ENCODE measurements around the gene UBE2U. TPM values are rescaled to one million over a fixed set of nuclear protein-coding genes. Genes with fewer than 3 reads are reported as not detected.

Gene UBE2U
- total RNA-seq, 1 donor from 2014 or later = not detected

DNA sequence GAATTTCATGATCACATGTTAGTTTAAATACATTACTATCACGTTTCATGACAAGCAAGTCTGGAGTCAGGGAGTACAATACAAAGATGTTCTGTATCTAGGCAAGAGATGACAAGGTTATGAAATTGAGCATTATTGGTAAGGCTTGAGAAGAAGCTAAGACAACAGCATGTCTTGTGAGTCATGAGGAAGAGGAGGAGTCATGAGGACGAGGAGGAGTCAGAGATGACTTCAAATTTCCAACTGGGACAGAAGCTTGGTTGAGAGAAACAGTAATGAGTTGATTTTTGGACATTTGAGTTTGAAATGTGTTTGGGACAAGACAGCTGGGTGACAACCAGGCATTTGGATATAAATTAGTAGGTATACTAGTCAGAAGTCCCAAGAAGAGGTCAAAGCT lies 4.3 kb upstream of the UBE2U start:
- intact Hi-C loops (cut with DNase I) = no loop called here

DNA sequence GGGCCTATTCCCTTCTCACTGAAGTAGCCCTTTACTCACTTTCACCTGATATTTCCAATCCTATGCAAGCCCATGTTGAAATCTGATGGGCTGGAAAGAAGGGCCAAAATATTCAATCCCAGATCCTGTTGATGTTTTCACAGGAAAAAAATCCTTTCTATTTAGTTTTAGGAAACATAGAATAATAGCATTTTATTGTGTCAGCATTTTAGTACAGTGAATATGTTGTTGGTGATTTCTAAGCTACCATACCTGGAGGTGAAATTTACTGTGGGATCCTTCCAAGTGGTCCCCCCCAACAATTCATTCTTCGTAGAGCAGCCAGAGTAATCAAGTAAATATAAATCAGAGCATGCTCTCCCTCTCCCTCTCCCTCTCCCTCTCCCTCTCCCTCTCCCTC lies 3.4 kb upstream of the UBE2U start:
- no peak for ATAC-seq
- TF ChIP-seq, protein P1, sequence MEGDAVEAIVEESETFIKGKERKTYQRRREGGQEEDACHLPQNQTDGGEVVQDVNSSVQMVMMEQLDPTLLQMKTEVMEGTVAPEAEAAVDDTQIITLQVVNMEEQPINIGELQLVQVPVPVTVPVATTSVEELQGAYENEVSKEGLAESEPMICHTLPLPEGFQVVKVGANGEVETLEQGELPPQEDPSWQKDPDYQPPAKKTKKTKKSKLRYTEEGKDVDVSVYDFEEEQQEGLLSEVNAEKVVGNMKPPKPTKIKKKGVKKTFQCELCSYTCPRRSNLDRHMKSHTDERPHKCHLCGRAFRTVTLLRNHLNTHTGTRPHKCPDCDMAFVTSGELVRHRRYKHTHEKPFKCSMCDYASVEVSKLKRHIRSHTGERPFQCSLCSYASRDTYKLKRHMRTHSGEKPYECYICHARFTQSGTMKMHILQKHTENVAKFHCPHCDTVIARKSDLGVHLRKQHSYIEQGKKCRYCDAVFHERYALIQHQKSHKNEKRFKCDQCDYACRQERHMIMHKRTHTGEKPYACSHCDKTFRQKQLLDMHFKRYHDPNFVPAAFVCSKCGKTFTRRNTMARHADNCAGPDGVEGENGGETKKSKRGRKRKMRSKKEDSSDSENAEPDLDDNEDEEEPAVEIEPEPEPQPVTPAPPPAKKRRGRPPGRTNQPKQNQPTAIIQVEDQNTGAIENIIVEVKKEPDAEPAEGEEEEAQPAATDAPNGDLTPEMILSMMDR (IDR thresholded peaks at IDR 0.05) = no peak

More for the DNA sequence above, 4.3 kb upstream of the UBE2U start:
- H3K4me1 ChIP-seq = peaks cover 5% of the 10 kb centered on the region
- H3K27ac ChIP-seq = no peak overlapping the region
- no peaks in the 10 kb centered on the region for H3K27me3 ChIP-seq
- no peaks in the 10 kb centered on the region for H3K36me3 ChIP-seq
- no peaks in the 10 kb centered on the region for H3K9me3 ChIP-seq
- DNase-seq (no peak), ATAC-seq (no peak)
- TF ChIP-seq, protein P1 (IDR thresholded peaks at IDR 0.05) = no peak
- no peak overlapping the region for H3K4me3 ChIP-seq

DNA sequence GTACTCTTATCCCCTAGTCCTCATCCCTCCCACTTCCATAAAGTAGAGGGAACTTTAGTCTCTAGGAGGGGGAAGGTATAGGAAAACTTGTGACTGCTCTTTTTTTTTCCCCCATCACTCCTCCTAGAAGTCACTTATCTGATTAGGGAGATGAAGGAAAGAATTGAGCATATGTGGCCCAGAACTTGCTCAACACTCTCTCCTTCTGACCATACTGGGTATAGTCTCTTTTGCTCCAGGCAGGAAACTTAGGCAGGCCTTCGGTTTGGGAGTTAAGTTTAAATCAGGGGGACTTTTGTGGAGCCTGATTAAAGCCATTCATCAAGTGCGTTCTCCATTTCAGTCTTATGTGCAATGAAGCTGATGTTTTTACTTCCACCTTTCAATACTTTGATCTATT lies 5.8 kb downstream of the UBE2U start:
- Histone ChIP-seq H3K4me1 (no peaks in the 10 kb centered on the region), H3K27me3 (no peaks in the 10 kb centered on the region), H3K4me3 (no peak overlapping the region), H3K36me3 (no peaks in the 10 kb centered on the region), H3K9me3 (no peaks in the 10 kb centered on the region), H3K27ac (no peak overlapping the region)
- intact Hi-C loops (cut with DNase I) = no loop called here
- no peak for DNase-seq
- TF ChIP-seq, protein P1 (IDR thresholded peaks at IDR 0.05) = no peak
- ATAC-seq = no peak

More for the DNA sequence above, 3.4 kb upstream of the UBE2U start:
- H3K4me3 ChIP-seq = no peak overlapping the region
- no peaks in the 10 kb centered on the region for H3K4me1 ChIP-seq
- no peaks in the 10 kb centered on the region for H3K9me3 ChIP-seq
- intact Hi-C loops (cut with DNase I) = no loop called here
- H3K27me3 ChIP-seq = no peaks in the 10 kb centered on the region
- no peak for DNase-seq
- no peaks in the 10 kb centered on the region for H3K36me3 ChIP-seq
- no peak overlapping the region for H3K27ac ChIP-seq

DNA sequence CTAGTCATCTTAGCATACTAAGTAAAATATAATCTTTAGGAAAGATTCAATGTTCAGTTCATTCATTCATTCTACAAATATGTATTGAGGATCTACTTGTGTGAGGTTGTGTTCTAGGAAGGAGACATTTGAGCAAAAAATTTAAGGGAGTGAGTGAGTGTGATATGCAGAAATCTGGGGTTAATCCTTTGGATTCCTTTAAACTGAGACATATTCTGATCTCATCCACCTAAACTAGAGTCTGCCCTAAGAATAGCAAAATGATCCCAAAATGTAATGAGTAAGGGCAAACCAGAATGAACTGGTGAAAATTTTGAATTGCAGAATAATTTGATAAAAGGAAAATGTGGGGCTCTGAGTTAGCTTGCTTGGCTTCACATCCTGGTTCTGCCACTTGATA lies 8.6 kb downstream of the UBE2U start:
- TF ChIP-seq, protein P1 (IDR thresholded peaks at IDR 0.05) = no peak
- Histone ChIP-seq H3K9me3 (no peaks in the 10 kb centered on the region), H3K27ac (no peak overlapping the region), H3K4me3 (no peak overlapping the region), H3K27me3 (no peaks in the 10 kb centered on the region), H3K4me1 (no peaks in the 10 kb centered on the region), H3K36me3 (no peaks in the 10 kb centered on the region)
- intact Hi-C loops (cut with DNase I) = no loop called here
- DNase-seq (no peak), ATAC-seq (no peak)

DNA sequence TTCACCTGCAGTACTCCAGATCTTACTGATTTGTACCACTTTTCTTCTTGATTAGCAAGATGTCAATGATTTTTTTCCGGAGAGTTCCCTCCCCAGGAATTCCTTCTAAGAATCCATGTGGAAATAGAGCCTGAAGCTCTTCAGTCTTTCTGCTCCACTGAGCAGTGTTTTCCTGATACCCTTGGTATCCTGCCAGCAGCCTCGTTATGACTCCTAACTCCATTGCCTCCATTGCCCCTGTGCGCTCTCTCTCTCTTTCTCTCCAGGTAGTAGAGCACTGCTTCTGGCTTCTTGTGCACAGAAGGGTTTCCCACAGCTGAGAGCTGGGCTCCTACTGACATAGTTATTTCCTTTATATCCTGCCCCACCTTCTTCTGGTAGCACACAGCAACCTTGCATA lies 12.2 kb downstream of the UBE2U start:
- TF ChIP-seq, protein P1 (IDR thresholded peaks at IDR 0.05) = no peak
- intact Hi-C loops (cut with DNase I) = no loop called here
- no peak for DNase-seq

DNA sequence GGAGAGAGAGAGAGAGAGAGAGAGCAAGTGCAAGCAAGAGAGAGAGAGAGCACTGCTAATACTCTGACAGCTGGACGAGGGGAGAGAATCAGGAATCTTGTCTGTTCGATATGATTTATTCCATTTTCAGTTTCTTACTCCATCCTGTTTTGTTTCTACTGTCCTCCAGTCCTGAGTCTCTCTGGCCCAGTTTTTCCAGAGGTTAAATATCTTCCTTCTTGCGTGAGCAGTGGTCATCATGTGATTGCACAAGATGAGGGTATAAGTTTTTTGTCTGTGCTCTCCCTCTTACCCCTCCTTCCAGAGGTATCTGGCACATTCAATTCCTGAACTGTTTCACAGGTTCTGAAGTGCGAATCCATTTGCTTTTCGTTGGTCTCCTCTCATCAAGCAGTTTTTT lies 16.8 kb downstream of the UBE2U start:
- Histone ChIP-seq H3K36me3 (no peaks in the 10 kb centered on the region), H3K4me3 (no peak overlapping the region), H3K4me1 (no peaks in the 10 kb centered on the region), H3K27ac (no peak overlapping the region), H3K27me3 (no peaks in the 10 kb centered on the region), H3K9me3 (no peaks in the 10 kb centered on the region)
- intact Hi-C loops (cut with DNase I) = no loop called here
- DNase-seq (no peak), ATAC-seq (no peak)
- TF ChIP-seq, protein P1 (IDR thresholded peaks at IDR 0.05) = no peak

More for the DNA sequence above, 12.2 kb downstream of the UBE2U start:
- Histone ChIP-seq H3K36me3 (no peaks in the 10 kb centered on the region), H3K4me1 (no peaks in the 10 kb centered on the region), H3K4me3 (no peak overlapping the region), H3K27me3 (no peaks in the 10 kb centered on the region), H3K27ac (no peak overlapping the region), H3K9me3 (no peaks in the 10 kb centered on the region)
- no peak for ATAC-seq

All from upper lobe of right lung (tissue), 1 donor.